Prostate gland (tissue), 2 donors: ENCODE results near the gene PLCE1. TPM values are rescaled to one million over a fixed set of nuclear protein-coding genes. Genes with fewer than 3 reads are reported as not detected.

Source experiments
- DNase-seq: peaks from one replicate; pipeline ENCODE4 v3.0.0-alpha.2; 2019; ENCODE audit warnings: low spot score
- H3K27ac ChIP-seq, 2 donors: fragments of 200-600 bp; sonication (generic); 2 replicates each; pipeline ENCODE4 v1.5.1; 2017 to 2019
- H3K27me3 ChIP-seq: fragments of 200-600 bp; sonication (generic); replicated peaks from 2 replicates; pipeline ENCODE4 v1.5.1; 2019; ENCODE audit not compliant: insufficient read depth
- H3K36me3 ChIP-seq, 2 donors: fragments of 200-600 bp; sonication (generic); 1 replicate in 1 of 2; 2 replicates in 1 of 2; pipeline versions ENCODE4 v1.5.1 to v1.8.1; 2017 to 2019
- H3K4me1 ChIP-seq: fragments of 200-600 bp; sonication (generic); replicated peaks from 2 replicates; pipeline ENCODE4 v1.5.1; 2019
- H3K4me3 ChIP-seq, 2 donors: fragments of 200-600 bp; sonication (generic); 2 replicates each; pipeline ENCODE4 v1.5.1; 2017 to 2019
- H3K9me3 ChIP-seq: fragments of 200-600 bp; sonication (generic); 2 replicates; pipeline ENCODE4 v1.5.1; 2017
- CTCF ChIP-seq, 4 experiments: fragments of 200-600 bp in 2 of 4; fragments of 450-650 bp in 2 of 4; sonication (generic) in 2 of 4; IDR thresholded peaks; 1 replicate in 3 of 4; 2 replicates in 1 of 4; pipeline ENCODE4 v1.5.1; 2016 to 2019; ENCODE audit warnings: antibody characterized with exemption in 4 of 4, mild to moderate bottlenecking in 2 of 4, moderate library complexity in 2 of 4
- POLR2A ChIP-seq: fragments of 450-650 bp; IDR thresholded peaks from one replicate; pipeline ENCODE4 v1.6.1; 2016; ENCODE audit warnings: antibody characterized with exemption, mild to moderate bottlenecking
- POLR2AphosphoS5 ChIP-seq: sonication (generic); formaldehyde crosslinking; IDR thresholded peaks from one replicate; pipeline ENCODE4 v1.6.1; 2017; ENCODE audit warnings: antibody characterized with exemption
- WGBS: methylation state at CpG from one replicate; pipeline ENCODE4 v1.1.5; 2018; 5-methylcytosine and 5-hydroxymethylcytosine counted together
- intact Hi-C: fragments of 100-400 bp; cut with DNase I; formaldehyde crosslinking; loops from one replicate; pipeline ENCODE4 v1.14.2; 2022
- total RNA-seq, 2 donors: library from RNA; depleted of rRNA; stranded (reverse); fragments of >200 nt; gene quantifications; one replicate each; pipeline ENCODE4 v1.1.0, GENCODE V29; 2016

Gene PLCE1
- total RNA-seq, 2 donors from 2014 or later = 3.5 to 5.2 TPM

GRCh38 chr10:94002156-94002555 is 8.4 kb downstream of the PLCE1 start:
- 76% methylated on average over 3 of the region's 3 CpGs for WGBS
- H3K4me3 ChIP-seq = no peak overlapping the region
- no peak overlapping the region for H3K27ac ChIP-seq
- H3K9me3 ChIP-seq = no peaks in the 10 kb centered on the region
- H3K4me1 ChIP-seq = peaks cover 2% of the 10 kb centered on the region
- no peaks in the 10 kb centered on the region for H3K36me3 ChIP-seq
- no peak for DNase-seq
- TF ChIP-seq POLR2AphosphoS5 = no peak
- TF ChIP-seq CTCF (IDR thresholded peaks at IDR 0.05) = no peak
- TF ChIP-seq POLR2A = no peak
- H3K27me3 ChIP-seq = no peaks in the 10 kb centered on the region
- intact Hi-C loops = no loop called here

- no peak for TF ChIP-seq POLR2AphosphoS5
- TF ChIP-seq POLR2A = no peak
- no peak for TF ChIP-seq CTCF (IDR thresholded peaks at IDR 0.05)
- no peak overlapping the region for H3K27ac ChIP-seq
- no peak for DNase-seq
- no peaks in the 10 kb centered on the region for H3K9me3 ChIP-seq
- 84% methylated on average over 3 of the region's 3 CpGs for WGBS
- H3K27me3 ChIP-seq = no peaks in the 10 kb centered on the region
- intact Hi-C loops = no loop called here
- no peak overlapping the region for H3K4me3 ChIP-seq
- H3K4me1 ChIP-seq = peaks cover 3% of the 10 kb centered on the region
- H3K36me3 ChIP-seq = no peaks in the 10 kb centered on the region
Measured at GRCh38 chr10:94003488-94003887, 9.8 kb downstream of the PLCE1 start.

GRCh38 chr10:94005050-94005449 is 11.3 kb downstream of the PLCE1 start:
- peaks cover 3% of the 10 kb centered on the region for H3K4me1 ChIP-seq
- no peak overlapping the region for H3K4me3 ChIP-seq
- no peaks in the 10 kb centered on the region for H3K9me3 ChIP-seq
- 24% methylated on average over 2 of the region's 2 CpGs for WGBS
- no peaks in the 10 kb centered on the region for H3K36me3 ChIP-seq
- DNase-seq = peak; percentile 85
- H3K27ac ChIP-seq = no peak overlapping the region
- TF ChIP-seq POLR2AphosphoS5 (peak; percentile 83), POLR2A (no peak)
- no peaks in the 10 kb centered on the region for H3K27me3 ChIP-seq
- intact Hi-C loops = no loop called here

- no peak for TF ChIP-seq POLR2AphosphoS5
- TF ChIP-seq POLR2A = no peak
- TF ChIP-seq CTCF (IDR thresholded peaks at IDR 0.05) = no peak
- Histone ChIP-seq H3K36me3 (no peaks in the 10 kb centered on the region), H3K27me3 (no peaks in the 10 kb centered on the region), H3K4me1 (peaks cover 3% of the 10 kb centered on the region), H3K4me3 (no peak overlapping the region), H3K9me3 (no peaks in the 10 kb centered on the region), H3K27ac (no peak overlapping the region)
- intact Hi-C loops = no loop called here
- 13% methylated on average over 4 of the region's 4 CpGs for WGBS
- no peak for DNase-seq
Measured at GRCh38 chr10:94006591-94007550, 13.1 kb downstream of the PLCE1 start.

- intact Hi-C loops = no loop called here
- H3K4me1 ChIP-seq = peaks cover 3% of the 10 kb centered on the region
- H3K9me3 ChIP-seq = no peaks in the 10 kb centered on the region
- H3K36me3 ChIP-seq = no peaks in the 10 kb centered on the region
- no peak overlapping the region for H3K4me3 ChIP-seq
- 97% methylated on average over 2 of the region's 2 CpGs for WGBS
- H3K27me3 ChIP-seq = no peaks in the 10 kb centered on the region
- H3K27ac ChIP-seq = no peak overlapping the region
- no peak for DNase-seq
- TF ChIP-seq CTCF (IDR thresholded peaks at IDR 0.05) (no peak), POLR2A (no peak), POLR2AphosphoS5 (no peak)
Measured at GRCh38 chr10:94008526-94008925, 14.8 kb downstream of the PLCE1 start.
